GM12874 (cell line): ENCODE data around the gene APOL1.

Experiments used
- CTCF ChIP-seq: IDR thresholded peaks from 2 replicates; pipeline ENCODE4 v1.5.1; 2011; ENCODE audit warnings: low read depth, mild to moderate bottlenecking, control low read depth, low read length, moderate library complexity; ENCODE audit not compliant: insufficient read depth

The APOL1 gene

GRCh38 chr22:36311386-36312085, 58.6 kb downstream of the APOL1 start:
- TF ChIP-seq CTCF: no peak

- TF ChIP-seq CTCF: no peak
Observed at GRCh38 chr22:36315325-36315724, 62.4 kb downstream of the APOL1 start.

DNA sequence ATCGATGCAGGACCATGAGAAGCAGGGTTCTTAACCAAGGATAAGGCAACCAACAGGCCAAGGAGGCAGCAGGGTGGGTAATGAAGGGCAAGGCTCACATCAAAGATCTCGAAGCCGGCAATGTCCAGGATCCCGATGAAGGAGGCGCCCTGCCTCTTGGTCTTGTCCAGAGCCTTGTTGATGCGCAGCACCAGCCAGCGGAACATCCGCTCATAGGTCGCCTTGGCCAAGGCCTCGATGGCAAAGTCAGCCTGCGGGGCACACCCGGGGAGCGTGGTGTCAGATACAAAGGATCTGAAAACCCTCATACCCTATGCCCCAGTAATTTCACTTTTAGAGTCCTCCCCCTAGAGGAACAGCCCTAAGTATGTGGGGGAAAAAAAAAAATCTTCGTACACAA, 63.5 kb downstream of the APOL1 start:
- no peak for TF ChIP-seq CTCF
